Lower lobe of right lung (tissue), 2 donors: ENCODE data around the gene CDH23. TPM values are rescaled to one million over a fixed set of nuclear protein-coding genes. Genes with fewer than 3 reads are reported as not detected.

Source experiments
- ATAC-seq, 2 donors: fragments of 200-7000 bp; cut with Tn5 transposase; one replicate each; pipeline ENCODE4 v1.9.1; 2020 to 2022; ENCODE audit warnings: mild to moderate bottlenecking in 2 of 2, moderate library complexity in 2 of 2
- DNase-seq: peaks from one replicate; pipeline ENCODE4 v3.0.0-alpha.2; 2020
- H3K27ac ChIP-seq: fragments of 200-600 bp; one replicate; pipeline ENCODE4 v1.8.0; 2022
- H3K27me3 ChIP-seq: fragments of 200-600 bp; one replicate; pipeline ENCODE4 v1.8.0; 2022; ENCODE audit warnings: low read depth
- H3K36me3 ChIP-seq: fragments of 200-600 bp; one replicate; pipeline ENCODE4 v1.8.0; 2022; ENCODE audit warnings: mild to moderate bottlenecking
- H3K4me1 ChIP-seq: fragments of 200-600 bp; one replicate; pipeline ENCODE4 v1.8.0; 2022
- H3K4me3 ChIP-seq: fragments of 200-600 bp; one replicate; pipeline ENCODE4 v1.8.0; 2022; ENCODE audit warnings: mild to moderate bottlenecking
- H3K9me3 ChIP-seq: fragments of 200-600 bp; one replicate; pipeline ENCODE4 v1.8.0; 2022
- intact Hi-C: fragments of 100-400 bp; cut with DNase I; formaldehyde crosslinking; loops from one replicate; pipeline ENCODE4 v1.11.0; 2022
- total RNA-seq: library from RNA; stranded (reverse); fragmentation: NEBNext Ultra II Directional; extraction: Animal tissue kit (Norgen Biotek cat#: 25700); gene quantifications from one replicate; pipeline ENCODE4 v1.2.1, GENCODE V29; 2021
- TF ChIP-seq, protein P1 (sequence below): fragments of 200-600 bp; IDR thresholded peaks from one replicate; pipeline ENCODE4 v1.8.0; 2022; ENCODE audit warnings: antibody characterized with exemption, mild to moderate bottlenecking
- donor health status: DM: no; HTN: yes; CAD: no; lungs with severe emphysema.

Gene CDH23
- total RNA-seq, 1 donor from 2014 or later: 9.4 TPM

DNA sequence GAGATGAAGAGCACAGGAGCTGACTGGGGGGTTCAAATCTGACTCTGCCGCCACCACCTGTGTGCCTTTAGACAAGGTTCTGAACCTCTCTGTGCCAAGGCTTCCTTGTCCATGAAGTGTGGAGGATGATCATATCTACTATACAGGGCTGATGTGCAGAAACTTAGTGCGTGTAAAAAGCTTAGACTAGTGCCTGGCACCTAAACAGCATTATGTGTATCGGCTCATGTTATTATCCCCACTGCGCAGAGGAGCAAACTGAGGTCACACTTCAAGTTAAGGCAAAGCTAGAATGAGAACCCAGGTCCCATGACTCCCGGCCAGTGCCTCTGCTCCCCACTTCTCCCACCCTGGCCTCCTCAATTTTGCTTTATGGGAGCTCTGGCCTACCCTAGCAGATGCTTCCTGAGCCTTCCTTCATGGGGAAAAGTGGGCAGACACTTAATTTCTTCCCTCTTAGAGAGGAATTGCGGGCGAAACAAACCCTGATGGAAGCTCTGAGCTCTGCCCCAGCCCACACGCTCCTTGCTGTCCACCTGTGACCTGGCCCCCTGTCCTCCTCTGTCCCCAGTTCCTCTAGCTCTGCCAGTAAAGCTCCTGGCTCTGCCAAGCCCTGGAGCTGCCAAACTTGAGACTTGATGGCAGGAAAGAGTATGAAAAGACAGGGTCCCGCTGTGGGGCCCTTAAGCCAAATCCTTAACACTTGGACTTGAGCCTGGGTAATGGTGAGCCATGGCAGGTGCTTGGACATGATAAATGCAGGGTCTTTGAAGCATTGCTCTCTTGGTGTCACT, 71.0 kb downstream of the CDH23 start:
- H3K4me3 ChIP-seq: no peak overlapping the region
- no peaks in the 10 kb centered on the region for H3K36me3 ChIP-seq
- intact Hi-C loops: no loop called here
- ATAC-seq: no peak
- no peaks in the 10 kb centered on the region for H3K9me3 ChIP-seq
- TF ChIP-seq, protein P1, sequence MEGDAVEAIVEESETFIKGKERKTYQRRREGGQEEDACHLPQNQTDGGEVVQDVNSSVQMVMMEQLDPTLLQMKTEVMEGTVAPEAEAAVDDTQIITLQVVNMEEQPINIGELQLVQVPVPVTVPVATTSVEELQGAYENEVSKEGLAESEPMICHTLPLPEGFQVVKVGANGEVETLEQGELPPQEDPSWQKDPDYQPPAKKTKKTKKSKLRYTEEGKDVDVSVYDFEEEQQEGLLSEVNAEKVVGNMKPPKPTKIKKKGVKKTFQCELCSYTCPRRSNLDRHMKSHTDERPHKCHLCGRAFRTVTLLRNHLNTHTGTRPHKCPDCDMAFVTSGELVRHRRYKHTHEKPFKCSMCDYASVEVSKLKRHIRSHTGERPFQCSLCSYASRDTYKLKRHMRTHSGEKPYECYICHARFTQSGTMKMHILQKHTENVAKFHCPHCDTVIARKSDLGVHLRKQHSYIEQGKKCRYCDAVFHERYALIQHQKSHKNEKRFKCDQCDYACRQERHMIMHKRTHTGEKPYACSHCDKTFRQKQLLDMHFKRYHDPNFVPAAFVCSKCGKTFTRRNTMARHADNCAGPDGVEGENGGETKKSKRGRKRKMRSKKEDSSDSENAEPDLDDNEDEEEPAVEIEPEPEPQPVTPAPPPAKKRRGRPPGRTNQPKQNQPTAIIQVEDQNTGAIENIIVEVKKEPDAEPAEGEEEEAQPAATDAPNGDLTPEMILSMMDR: no peak
- H3K27me3 ChIP-seq: no peaks in the 10 kb centered on the region
- DNase-seq: peak; percentile 28
- H3K27ac ChIP-seq: no peak overlapping the region
- no peaks in the 10 kb centered on the region for H3K4me1 ChIP-seq

DNA sequence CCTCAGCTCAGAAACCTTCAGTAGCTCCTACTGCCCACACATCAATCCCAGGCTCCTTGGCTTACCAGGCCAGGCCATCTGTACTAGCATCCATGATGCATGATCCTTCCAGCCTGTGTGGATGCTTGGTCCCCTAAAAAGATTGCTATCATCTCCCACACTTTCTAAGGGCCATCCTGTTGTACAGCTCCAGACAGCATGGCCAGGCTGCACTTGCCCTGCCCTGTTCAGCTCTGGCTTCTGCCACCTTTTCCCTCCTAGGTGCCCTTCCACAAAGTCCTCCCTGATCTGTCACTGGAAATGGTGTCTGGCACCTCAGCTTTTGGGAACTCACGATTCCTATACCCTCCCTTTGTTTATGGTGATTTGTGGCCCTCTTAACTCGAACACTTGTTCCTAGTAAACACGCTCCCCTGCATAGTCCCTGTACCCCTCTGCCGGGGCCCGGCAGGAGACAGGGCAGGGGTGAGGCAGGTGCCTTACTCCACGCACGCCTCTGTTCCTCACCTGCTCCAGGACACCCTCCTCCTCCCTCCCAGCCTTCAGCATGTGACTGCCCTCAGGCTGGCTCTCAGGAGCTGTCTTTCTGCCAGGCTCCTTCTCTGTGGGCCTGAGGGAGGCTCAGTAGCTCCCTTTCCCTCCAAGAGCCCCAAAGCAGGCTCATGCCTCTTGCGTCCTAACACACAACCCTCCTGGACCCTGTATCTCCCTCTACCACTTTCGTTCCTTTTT, 71.8 kb downstream of the CDH23 start:
- ATAC-seq (no peak), DNase-seq (peak; percentile 23)
- H3K4me3 ChIP-seq: no peak overlapping the region
- no peak overlapping the region for H3K27ac ChIP-seq
- no peaks in the 10 kb centered on the region for H3K27me3 ChIP-seq
- intact Hi-C loops: no loop called here
- no peaks in the 10 kb centered on the region for H3K36me3 ChIP-seq
- no peaks in the 10 kb centered on the region for H3K4me1 ChIP-seq
- TF ChIP-seq, protein P1: no peak
- no peaks in the 10 kb centered on the region for H3K9me3 ChIP-seq

DNA sequence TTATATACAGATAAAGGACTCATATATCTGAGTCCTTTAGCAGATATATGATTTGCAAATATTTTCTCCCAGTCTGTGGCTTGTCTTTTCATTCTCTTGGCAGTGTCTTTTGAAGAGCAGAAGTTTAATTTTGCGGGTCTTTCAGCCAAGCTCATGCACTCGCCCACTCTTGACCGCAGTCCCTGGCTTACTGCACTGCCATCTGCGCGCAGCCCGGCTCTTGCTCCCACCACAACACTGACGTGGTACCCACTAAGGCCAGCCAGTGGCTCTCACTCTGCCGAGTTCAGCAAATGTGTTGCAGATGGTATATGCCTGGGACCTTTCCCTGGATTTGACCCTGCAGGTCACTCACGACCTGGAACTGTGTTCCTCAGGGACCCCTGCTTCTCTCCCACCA, 74.3 kb downstream of the CDH23 start:
- no peak for DNase-seq
- H3K27me3 ChIP-seq: no peaks in the 10 kb centered on the region
- TF ChIP-seq, protein P1: no peak
- no peaks in the 10 kb centered on the region for H3K9me3 ChIP-seq
- peaks cover 15% of the 10 kb centered on the region for H3K4me1 ChIP-seq
- H3K36me3 ChIP-seq: no peaks in the 10 kb centered on the region
- H3K4me3 ChIP-seq: no peak overlapping the region
- H3K27ac ChIP-seq: no peak overlapping the region
- intact Hi-C loops: no loop called here
- ATAC-seq: no peak

DNA sequence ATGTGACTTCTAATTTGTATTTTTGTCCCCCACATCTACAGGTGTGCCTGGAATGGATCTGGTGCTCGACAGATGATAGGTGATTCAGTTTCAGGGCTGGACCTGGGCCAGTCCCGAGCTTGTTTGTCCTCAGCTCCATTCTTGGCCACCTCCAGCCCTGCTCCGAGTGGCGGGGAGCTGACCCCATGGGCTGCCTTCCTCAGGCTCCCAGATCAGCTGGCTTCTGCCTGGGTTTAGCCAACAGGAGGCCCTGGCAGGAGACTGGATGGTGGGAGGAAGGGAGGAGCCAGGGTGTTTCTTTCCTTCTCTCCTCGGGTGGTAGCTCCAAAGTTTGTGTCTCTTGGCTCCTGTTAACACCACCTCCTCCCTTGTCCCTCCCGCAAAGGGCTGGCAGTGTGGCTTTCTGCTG, 75.2 kb downstream of the CDH23 start:
- Histone ChIP-seq H3K27me3 (no peaks in the 10 kb centered on the region), H3K27ac (no peak overlapping the region), H3K36me3 (no peaks in the 10 kb centered on the region), H3K4me1 (peaks cover 21% of the 10 kb centered on the region), H3K4me3 (no peak overlapping the region), H3K9me3 (no peaks in the 10 kb centered on the region)
- ATAC-seq: no peak
- no peak for DNase-seq
- intact Hi-C loops: no loop called here
- TF ChIP-seq, protein P1: no peak

DNA sequence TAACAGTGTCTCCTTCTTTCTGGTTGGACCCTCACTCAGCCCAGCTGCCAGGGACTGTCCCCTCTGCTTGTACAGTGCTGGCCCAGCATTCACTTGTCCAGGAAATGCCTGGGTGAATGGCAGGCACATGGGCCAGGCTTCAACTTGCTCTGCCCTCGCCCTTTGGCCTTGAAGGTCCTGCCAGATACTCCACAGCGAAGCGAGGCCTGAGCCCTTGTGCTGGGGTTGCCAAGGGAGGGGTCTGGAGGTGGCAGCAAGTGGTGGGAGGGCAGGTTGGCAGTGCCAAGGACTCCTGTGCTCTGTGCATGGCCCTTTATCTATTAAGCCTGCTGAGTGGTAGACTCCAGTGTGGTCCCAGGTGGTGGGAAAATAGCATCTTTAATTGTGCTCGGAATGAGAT, 75.7 kb downstream of the CDH23 start:
- H3K4me3 ChIP-seq: no peak overlapping the region
- H3K36me3 ChIP-seq: no peaks in the 10 kb centered on the region
- ATAC-seq (no peak), DNase-seq (no peak)
- intact Hi-C loops: no loop called here
- H3K27ac ChIP-seq: no peak overlapping the region
- no peaks in the 10 kb centered on the region for H3K27me3 ChIP-seq
- no peaks in the 10 kb centered on the region for H3K9me3 ChIP-seq
- H3K4me1 ChIP-seq: peaks cover 26% of the 10 kb centered on the region
- TF ChIP-seq, protein P1: no peak
